B cell (primary cell): ENCODE measurements around the gene HSD17B1. TPM values are rescaled to one million over a fixed set of nuclear protein-coding genes. Genes with fewer than 3 reads are reported as not detected.
A peak's percentile ranks its signal among the peaks of the same experiment; 100 is the strongest.
"Not testable (repeated sequence)": the region's sequence is repeated elsewhere in the genome, so short reads cannot be mapped to it uniquely, and the experiment has no call there.

Experiments used
- ATAC-seq: fragments of 200-7000 bp; cut with Tn5 transposase; one replicate; pipeline ENCODE4 v1.10.0; 2021; ENCODE audit warnings: low read depth, mild to moderate bottlenecking, moderate number of reproducible peaks, moderate library complexity
- CTCF ChIA-PET: fragments of 350-600 bp; sonication (Branson Sonifier 250); formaldehyde crosslinking; loops from one replicate; lab custom pipeline; 2021; ENCODE audit warnings: antibody characterized with exemption, inconsistent platforms; lab: Charles Lee
- POLR2A ChIA-PET: fragments of 350-600 bp; sonication (Branson Sonifier 250); formaldehyde crosslinking; loops from one replicate; lab custom pipeline; 2021; ENCODE audit warnings: antibody characterized with exemption; lab: Charles Lee
- DNase-seq: peaks from one replicate; pipeline ENCODE4 v3.0.0; 2013
- H2AFZ ChIP-seq: 2 replicates; pipeline ENCODE4 v1.6.1; 2012; ENCODE audit warnings: mild to moderate bottlenecking, low read depth, low read length; ENCODE audit not compliant: insufficient read depth, poor library complexity, severe bottlenecking
- H3K27ac ChIP-seq, 2 donors: 1 replicate in 1 of 2; 2 replicates in 1 of 2; pipeline ENCODE4 v1.5.1; 2012 to 2013; ENCODE audit warnings: low read length in 2 of 2, mild to moderate bottlenecking in 2 of 2, moderate library complexity in 1 of 2
- H3K27me3 ChIP-seq, 4 experiments: fragments of 200-600 bp in 1 of 4; sonication (generic) in 1 of 4; replicated peaks in 1 of 4; 1 replicate in 2 of 4; 2 replicates in 2 of 4; pipeline versions ENCODE4 v1.6.1 to v1.7.0; 2013 to 2016; ENCODE audit warnings: low read length in 3 of 4, mild to moderate bottlenecking in 2 of 4, mixed read lengths in 1 of 4, moderate library complexity in 1 of 4; ENCODE audit not compliant: insufficient read depth in 4 of 4, control insufficient read depth in 3 of 4; ENCODE audit errors: control extremely low read depth in 1 of 4
- H3K36me3 ChIP-seq, 2 experiments: replicated peaks in 1 of 2; 1 replicate in 1 of 2; 2 replicates in 1 of 2; pipeline versions ENCODE4 v1.6.1 to v1.7.1; 2013; ENCODE audit warnings: low read length in 1 of 2; ENCODE audit not compliant: insufficient read depth in 2 of 2, control insufficient read depth in 1 of 2; ENCODE audit errors: control extremely low read depth in 1 of 2, extremely low read depth in 1 of 2
- H3K4me1 ChIP-seq, 2 donors: fragments of 200-600 bp in 1 of 2; sonication (generic) in 1 of 2; 1 replicate in 1 of 2; 2 replicates in 1 of 2; pipeline versions ENCODE4 v1.5.1 to v1.6.1; 2013 to 2017; ENCODE audit warnings: low read length in 2 of 2; ENCODE audit not compliant: control insufficient read depth in 2 of 2, insufficient read depth in 2 of 2
- H3K4me2 ChIP-seq: replicated peaks from 2 replicates; pipeline ENCODE3; 2012; ENCODE audit warnings: mild to moderate bottlenecking, low read depth, low read length; ENCODE audit not compliant: poor library complexity, severe bottlenecking
- H3K4me3 ChIP-seq, 5 experiments: fragments of 200-600 bp in 1 of 5; sonication (generic) in 1 of 5; 1 replicate in 3 of 5; 2 replicates in 2 of 5; pipeline versions ENCODE4 v1.5.1 to v1.7.0; 2011 to 2016; ENCODE audit warnings: low read length in 4 of 5, mild to moderate bottlenecking in 4 of 5, low read depth in 2 of 5, control low read depth in 1 of 5, moderate library complexity in 1 of 5; ENCODE audit not compliant: insufficient read depth in 1 of 5; ENCODE audit errors: control extremely low read depth in 1 of 5, extremely low read depth in 1 of 5
- H3K79me2 ChIP-seq: fragments of 200-600 bp; sonication (generic); one replicate; pipeline ENCODE4 v1.6.0; 2016; ENCODE audit warnings: low read length; ENCODE audit not compliant: control insufficient read depth, insufficient read depth
- H3K9ac ChIP-seq: fragments of 200-600 bp; sonication (generic); 2 replicates; pipeline ENCODE4 v1.6.1; 2017; ENCODE audit warnings: mild to moderate bottlenecking, low read length, moderate library complexity
- H3K9me3 ChIP-seq, 3 donors: one replicate each; pipeline versions ENCODE4 v1.6.1 to v1.7.1; 2013; ENCODE audit warnings: low read length in 2 of 3; ENCODE audit not compliant: control insufficient read depth in 2 of 3, insufficient read depth in 1 of 3; ENCODE audit errors: control extremely low read depth in 1 of 3
- H4K20me1 ChIP-seq: 2 replicates; pipeline ENCODE4 v1.6.0; 2012; ENCODE audit warnings: mild to moderate bottlenecking, low read length; ENCODE audit not compliant: insufficient read depth, control insufficient read depth, poor library complexity, severe bottlenecking
- H3K27ac Mint-ChIP-seq: one replicate; pipeline ENCODE4 v1.8.0; 2021; ENCODE audit warnings: mixed read lengths
- H3K27me3 Mint-ChIP-seq: one replicate; pipeline ENCODE4 v1.8.0; 2021; ENCODE audit warnings: mixed read lengths
- H3K4me1 Mint-ChIP-seq: one replicate; pipeline ENCODE4 v1.8.0; 2021; ENCODE audit warnings: mixed read lengths
- H3K4me3 Mint-ChIP-seq: one replicate; pipeline ENCODE4 v1.8.0; 2021; ENCODE audit warnings: mixed read lengths
- H3K9me3 Mint-ChIP-seq: one replicate; pipeline ENCODE4 v1.8.0; 2022; ENCODE audit warnings: mixed read lengths; ENCODE audit not compliant: insufficient read depth
- EZH2 ChIP-seq: IDR thresholded peaks from 2 replicates; pipeline ENCODE4 v1.6.1; 2012; ENCODE audit warnings: borderline replicate concordance, low read depth, mild to moderate bottlenecking, moderate library complexity, low read length; ENCODE audit not compliant: insufficient read depth, poor library complexity, severe bottlenecking
- WGBS: methylation state at CpG from one replicate; pipeline ENCODE4 v1.1.5; 2013; ENCODE audit warnings: missing lambda C conversion rate; ENCODE audit not compliant: insufficient coverage; 5-methylcytosine and 5-hydroxymethylcytosine counted together
- intact Hi-C: fragments of 100-400 bp; cut with micrococcal nuclease; formaldehyde crosslinking; loops from one replicate; pipeline ENCODE4 v1.10.0; 2022
- polyA plus RNA-seq: library from polyadenylated mRNA; depleted of rRNA; stranded (reverse); fragments of >200 nt; gene quantifications from 2 replicates; pipeline ENCODE4 v1.2.3, GENCODE V29; 2012
- total RNA-seq, 2 donors: library from RNA; stranded (reverse); fragments of 120-200 nt in 1 of 2; gene quantifications; 1 replicate in 1 of 2; 2 replicates in 1 of 2; pipeline versions ENCODE4 v1.2.3 to v1.2.4, GENCODE V29; 2013 to 2022
- TF ChIP-seq, protein P1 (sequence below): fragments of 200-600 bp; IDR thresholded peaks from one replicate; pipeline ENCODE4 v1.8.0; 2022; ENCODE audit warnings: antibody characterized with exemption, mild to moderate bottlenecking

The HSD17B1 gene
- total and polyA plus RNA-seq, 2 donors (not counting 1 experiment from before 2014, with no cell fraction given), result 1.3 to 3.3 TPM

DNA sequence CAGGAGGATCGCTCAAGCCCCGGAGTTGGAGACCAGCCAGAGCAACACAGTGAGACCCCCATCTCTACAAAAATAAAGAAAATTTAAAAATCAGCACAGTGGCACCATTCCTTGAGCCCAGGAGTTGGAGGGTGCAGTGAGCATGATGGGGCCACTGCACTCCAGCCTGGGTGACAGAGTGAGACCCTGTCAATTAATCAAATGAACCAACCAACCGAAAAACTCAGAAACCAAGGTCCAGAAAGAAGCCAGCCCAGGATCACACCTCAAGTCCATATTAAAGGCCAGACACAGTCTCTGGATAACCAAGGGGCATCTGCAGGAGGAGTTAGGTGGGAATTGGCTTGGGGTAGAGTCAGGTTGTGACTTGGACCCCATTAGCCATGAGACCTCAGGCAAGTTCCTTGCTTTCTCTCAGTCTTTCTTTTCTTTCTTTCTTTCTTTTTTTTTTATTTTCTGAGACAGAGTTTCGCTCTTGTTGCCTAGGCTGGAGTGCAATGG is 2.4 kb downstream of the HSD17B1 start:
- no peaks in the 10 kb centered on the region for H3K27me3 ChIP-seq
- intact Hi-C loops, result loop anchor here (2.0 kb wide), 1 partner anchor 18 kb away; the partner anchor contains the start of gene NAGLU
- CTCF ChIA-PET, result interaction anchor here (1.0 to 2.7 kb wide), 7 partner anchors 10 to 31 kb away, joined by 3 to 17 read pairs (median 4); partner anchors contain the start of genes MLX, NAGLU and PSMC3IP
- POLR2A ChIA-PET, result interaction anchor here (0.5 to 1.7 kb wide), 8 partner anchors 8 to 761 kb away, joined by 4 to 18 read pairs (median 6); partner anchors contain the start of genes COASY, MLX, NAGLU and PSMC3IP
- TF ChIP-seq EZH2, result no peak
- TF ChIP-seq, protein P1, sequence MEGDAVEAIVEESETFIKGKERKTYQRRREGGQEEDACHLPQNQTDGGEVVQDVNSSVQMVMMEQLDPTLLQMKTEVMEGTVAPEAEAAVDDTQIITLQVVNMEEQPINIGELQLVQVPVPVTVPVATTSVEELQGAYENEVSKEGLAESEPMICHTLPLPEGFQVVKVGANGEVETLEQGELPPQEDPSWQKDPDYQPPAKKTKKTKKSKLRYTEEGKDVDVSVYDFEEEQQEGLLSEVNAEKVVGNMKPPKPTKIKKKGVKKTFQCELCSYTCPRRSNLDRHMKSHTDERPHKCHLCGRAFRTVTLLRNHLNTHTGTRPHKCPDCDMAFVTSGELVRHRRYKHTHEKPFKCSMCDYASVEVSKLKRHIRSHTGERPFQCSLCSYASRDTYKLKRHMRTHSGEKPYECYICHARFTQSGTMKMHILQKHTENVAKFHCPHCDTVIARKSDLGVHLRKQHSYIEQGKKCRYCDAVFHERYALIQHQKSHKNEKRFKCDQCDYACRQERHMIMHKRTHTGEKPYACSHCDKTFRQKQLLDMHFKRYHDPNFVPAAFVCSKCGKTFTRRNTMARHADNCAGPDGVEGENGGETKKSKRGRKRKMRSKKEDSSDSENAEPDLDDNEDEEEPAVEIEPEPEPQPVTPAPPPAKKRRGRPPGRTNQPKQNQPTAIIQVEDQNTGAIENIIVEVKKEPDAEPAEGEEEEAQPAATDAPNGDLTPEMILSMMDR, result no peak
- Mint-ChIP-seq H3K27ac (peak overlapping the region; percentile 98), H3K27me3 (no peaks in the 10 kb centered on the region), H3K9me3 (no peaks in the 10 kb centered on the region), H3K4me3 (peak overlapping the region; percentile 96), H3K4me1 (peaks cover 20% of the 10 kb centered on the region)
- peaks cover 17% of the 10 kb centered on the region for H3K79me2 ChIP-seq
- H3K36me3 ChIP-seq, result no peaks in the 10 kb centered on the region
- peak; percentile 3 for ATAC-seq
- 60% methylated on average over 1 of the region's 4 CpGs for WGBS
- peak overlapping the region; percentile 88 to 96 for H3K27ac ChIP-seq
- peak overlapping the region; percentile 88 for H3K9ac ChIP-seq
- DNase-seq, result no peak
- peaks cover 15 to 27% of the 10 kb centered on the region in 2 donors for H3K4me1 ChIP-seq
- H2AFZ ChIP-seq, result peak overlapping the region; percentile 84
- peaks cover 6% of the 10 kb centered on the region for H4K20me1 ChIP-seq
- H3K4me2 ChIP-seq, result peak overlapping the region; percentile 97
- no peaks in the 10 kb centered on the region for H3K9me3 ChIP-seq
- H3K4me3 ChIP-seq, result peak overlapping the region; percentile 61 to 99 (median 90)

DNA sequence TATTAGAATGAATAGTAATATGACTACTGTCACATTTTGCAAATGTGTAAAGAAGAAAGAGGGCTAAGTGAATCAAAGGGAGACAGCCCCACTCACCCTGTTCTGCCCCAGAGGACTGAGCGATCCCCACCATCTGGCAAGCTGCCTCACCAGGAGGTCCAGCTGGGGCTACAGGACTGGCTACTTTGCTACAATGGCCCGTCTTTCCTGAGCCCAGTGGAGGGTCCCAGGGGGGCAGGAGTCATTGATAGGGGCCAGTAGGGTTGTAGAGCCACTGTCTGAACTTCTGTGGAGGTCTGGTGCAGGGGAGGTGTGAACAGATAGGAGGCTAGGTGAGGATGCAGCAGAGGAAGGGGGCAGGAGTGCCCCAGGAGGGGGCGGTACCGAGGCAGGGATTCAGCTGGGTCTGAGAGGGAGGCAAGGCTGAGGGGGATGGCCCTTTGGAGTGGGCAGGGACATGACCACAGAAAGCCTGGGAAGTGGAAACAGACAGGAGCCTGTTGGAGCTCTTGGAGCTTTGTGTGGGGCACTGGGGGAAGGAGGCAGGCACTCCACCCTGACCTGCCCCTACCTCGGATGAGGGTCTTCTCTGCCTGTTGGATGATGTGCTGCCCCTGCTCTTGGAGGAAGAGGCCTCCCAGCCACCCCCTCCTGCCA is 3.4 kb downstream of the HSD17B1 start:
- H3K9me3 Mint-ChIP-seq, H3K9me3 ChIP-seq, H3K27ac ChIP-seq, H2AFZ ChIP-seq, CTCF ChIA-PET, H3K9ac ChIP-seq, POLR2A ChIA-PET, DNase-seq, H3K4me2 ChIP-seq, H3K27me3 ChIP-seq, H3K36me3 ChIP-seq, H3K4me3 ChIP-seq, H4K20me1 ChIP-seq, ATAC-seq, H3K27me3 Mint-ChIP-seq: not testable (repeated sequence)
- Mint-ChIP-seq H3K27ac (peak overlapping the region; percentile 73), H3K4me1 (peaks cover 19% of the 10 kb centered on the region), H3K4me3 (peak overlapping the region; percentile 96)
- WGBS, result 71% methylated on average over 5 of the region's 5 CpGs
- intact Hi-C loops, result loop anchor here (2.0 kb wide), 1 partner anchor 19 kb away; the partner anchor contains the start of gene NAGLU
- peaks cover 22% of the 10 kb centered on the region for H3K79me2 ChIP-seq
- peaks cover 15 to 27% of the 10 kb centered on the region in 2 donors for H3K4me1 ChIP-seq
